ENCODE data around the gene AGBL4. TPM values are rescaled to one million over a fixed set of nuclear protein-coding genes. Genes with fewer than 3 reads are reported as not detected.

The AGBL4 gene
- total RNA-seq, 1 donor from 2014 or later = 3.1 TPM

DNA sequence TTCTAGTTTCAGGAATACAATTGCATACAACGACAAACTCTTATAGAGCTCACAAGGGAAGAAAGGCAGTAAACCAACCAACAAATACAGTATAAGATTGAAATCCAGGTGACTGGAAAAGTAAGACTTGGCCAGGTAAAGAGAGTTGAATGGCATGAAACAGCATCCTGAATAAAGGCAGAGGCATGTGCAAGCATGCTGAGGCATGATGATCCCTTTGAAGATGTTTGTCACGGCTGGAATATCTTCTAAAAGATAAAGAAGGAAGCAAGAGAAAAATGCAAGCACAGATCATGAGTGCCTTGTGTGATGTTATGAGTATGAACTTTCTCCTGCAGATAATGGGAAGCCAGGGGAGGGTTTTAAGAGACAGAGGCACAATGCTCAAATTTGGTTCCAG is 1468.5 kb downstream of the AGBL4 start:
- Mint-ChIP-seq H3K27ac (no peak overlapping the region), H3K36me3 (ENCODE audit: insufficient read depth) (no peaks in the 10 kb centered on the region), H3K4me1 (ENCODE audit: low read depth) (no peaks in the 10 kb centered on the region), H3K4me3 (ENCODE audit: low read depth) (no peak overlapping the region), H3K9me3 (ENCODE audit: low read depth) (no peaks in the 10 kb centered on the region), H3K27me3 (peaks cover 2% of the 10 kb centered on the region)
- no peak for DNase-seq (ENCODE audit: low spot score, unreplicated experiment)
- no peak for TF ChIP-seq CTCF (IDR thresholded peaks at IDR 0.05; ENCODE audit: unreplicated experiment)

- peaks cover 18% of the 10 kb centered on the region for H3K27me3 Mint-ChIP-seq
- no peaks in the 10 kb centered on the region for H3K9me3 Mint-ChIP-seq (ENCODE audit: low read depth)
- H3K36me3 Mint-ChIP-seq (ENCODE audit: insufficient read depth) = no peaks in the 10 kb centered on the region
- no peak overlapping the region for H3K27ac Mint-ChIP-seq
- no peak overlapping the region for H3K4me3 Mint-ChIP-seq (ENCODE audit: low read depth)
- no peak for DNase-seq (ENCODE audit: low spot score, unreplicated experiment)
- H3K4me1 Mint-ChIP-seq (ENCODE audit: low read depth) = no peaks in the 10 kb centered on the region
- no peak for TF ChIP-seq CTCF (IDR thresholded peaks at IDR 0.05; ENCODE audit: unreplicated experiment)
Observed at GRCh38 chr1:48552903-48553606, 1470.7 kb downstream of the AGBL4 start.

DNA sequence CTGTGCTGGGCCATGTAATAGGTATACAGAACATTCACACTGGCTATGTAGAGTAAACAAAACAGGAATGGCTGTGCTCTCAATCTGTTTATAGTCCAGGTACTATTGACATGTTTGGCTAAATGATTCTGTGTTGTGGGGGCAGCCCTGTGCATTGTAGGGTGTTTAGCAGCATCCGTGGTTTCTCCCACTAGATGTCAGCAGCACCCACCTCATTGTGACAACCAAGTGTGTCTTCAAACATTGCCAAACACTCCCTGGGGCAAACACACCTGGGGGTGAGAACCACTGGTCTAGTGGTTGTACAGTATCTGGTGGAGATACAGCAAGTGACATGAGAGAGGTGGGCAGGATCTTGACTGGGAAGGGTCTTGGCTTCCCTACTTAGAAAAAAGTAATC is 1471.3 kb downstream of the AGBL4 start:
- peak; percentile 14 for TF ChIP-seq CTCF (IDR thresholded peaks at IDR 0.05; ENCODE audit: unreplicated experiment)
- H3K4me1 Mint-ChIP-seq (ENCODE audit: low read depth) = no peaks in the 10 kb centered on the region
- H3K36me3 Mint-ChIP-seq (ENCODE audit: insufficient read depth) = no peaks in the 10 kb centered on the region
- no peak overlapping the region for H3K27ac Mint-ChIP-seq
- H3K9me3 Mint-ChIP-seq (ENCODE audit: low read depth) = no peaks in the 10 kb centered on the region
- DNase-seq (ENCODE audit: low spot score, unreplicated experiment) = no peak
- H3K4me3 Mint-ChIP-seq (ENCODE audit: low read depth) = no peak overlapping the region
- peaks cover 20% of the 10 kb centered on the region for H3K27me3 Mint-ChIP-seq

DNA sequence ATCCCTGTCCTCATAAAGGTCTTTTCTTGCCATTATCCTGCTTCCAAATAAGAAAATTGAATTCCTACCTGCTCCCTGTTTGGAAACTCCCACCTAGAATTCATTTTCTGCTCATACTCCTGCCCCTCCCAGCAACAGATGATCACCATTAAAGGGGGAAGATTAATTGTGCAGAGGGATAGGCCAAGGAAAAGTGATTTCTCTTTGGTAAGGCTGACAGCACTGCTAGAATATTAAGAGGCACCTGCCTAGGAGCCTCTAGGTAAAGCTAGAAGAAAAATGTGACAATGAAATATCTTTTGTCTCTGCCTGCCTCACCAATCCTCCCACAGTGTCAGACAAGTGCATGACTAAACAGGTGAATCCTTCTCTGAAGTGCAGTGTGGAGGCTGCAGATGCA is 1474.8 kb downstream of the AGBL4 start:
- Mint-ChIP-seq H3K4me3 (ENCODE audit: low read depth) (no peak overlapping the region), H3K27me3 (peaks cover 29% of the 10 kb centered on the region), H3K4me1 (ENCODE audit: low read depth) (no peaks in the 10 kb centered on the region), H3K36me3 (ENCODE audit: insufficient read depth) (no peaks in the 10 kb centered on the region), H3K9me3 (ENCODE audit: low read depth) (no peaks in the 10 kb centered on the region), H3K27ac (no peak overlapping the region)
- no peak for DNase-seq (ENCODE audit: low spot score, unreplicated experiment)
- no peak for TF ChIP-seq CTCF (IDR thresholded peaks at IDR 0.05; ENCODE audit: unreplicated experiment)

- H3K4me3 Mint-ChIP-seq (ENCODE audit: low read depth) = no peak overlapping the region
- no peak overlapping the region for H3K27ac Mint-ChIP-seq
- no peaks in the 10 kb centered on the region for H3K4me1 Mint-ChIP-seq (ENCODE audit: low read depth)
- TF ChIP-seq CTCF (IDR thresholded peaks at IDR 0.05; ENCODE audit: unreplicated experiment) = no peak
- H3K36me3 Mint-ChIP-seq (ENCODE audit: insufficient read depth) = no peaks in the 10 kb centered on the region
- H3K27me3 Mint-ChIP-seq = peaks cover 34% of the 10 kb centered on the region
- no peak for DNase-seq (ENCODE audit: low spot score, unreplicated experiment)
- H3K9me3 Mint-ChIP-seq (ENCODE audit: low read depth) = no peaks in the 10 kb centered on the region
Observed at GRCh38 chr1:48547561-48548220, 1476.1 kb downstream of the AGBL4 start.
